Urothelium cell line (cell line): ENCODE measurements around the gene CAPN1.

ENCODE experiments used
- DNase-seq: peaks from one replicate; pipeline ENCODE4 v3.0.0; 2011; ENCODE audit warnings: low spot score, mixed read lengths
- FAIRE-seq: peaks from 2 replicates; lab custom pipeline; 2011; peaks lifted over from hg19 to GRCh38; lab: Jason Lieb, UNC

The CAPN1 gene

DNA sequence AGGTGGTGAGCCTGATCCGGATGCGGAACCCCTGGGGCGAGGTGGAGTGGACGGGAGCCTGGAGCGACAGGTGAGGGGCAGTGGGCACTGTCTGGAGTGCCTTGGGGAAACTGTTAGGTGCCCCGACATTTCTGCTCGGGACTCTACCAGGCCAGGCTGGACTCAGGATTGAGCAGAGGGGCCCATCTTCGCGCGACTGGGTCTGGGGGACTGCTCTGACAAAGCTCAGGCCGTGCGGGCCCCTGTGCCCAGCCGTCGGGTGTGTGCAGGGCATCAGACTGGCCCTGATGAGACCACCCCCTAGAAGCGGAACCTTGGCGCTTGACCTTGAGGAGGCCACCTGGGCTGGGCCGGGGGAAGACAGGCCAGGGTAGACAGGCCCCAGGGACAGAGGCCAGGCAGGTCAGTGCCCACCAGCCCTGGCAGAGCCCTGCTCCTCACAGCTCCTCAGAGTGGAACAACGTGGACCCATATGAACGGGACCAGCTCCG is 6.3 kb downstream of the CAPN1 start:
- FAIRE-seq: no peak

DNA sequence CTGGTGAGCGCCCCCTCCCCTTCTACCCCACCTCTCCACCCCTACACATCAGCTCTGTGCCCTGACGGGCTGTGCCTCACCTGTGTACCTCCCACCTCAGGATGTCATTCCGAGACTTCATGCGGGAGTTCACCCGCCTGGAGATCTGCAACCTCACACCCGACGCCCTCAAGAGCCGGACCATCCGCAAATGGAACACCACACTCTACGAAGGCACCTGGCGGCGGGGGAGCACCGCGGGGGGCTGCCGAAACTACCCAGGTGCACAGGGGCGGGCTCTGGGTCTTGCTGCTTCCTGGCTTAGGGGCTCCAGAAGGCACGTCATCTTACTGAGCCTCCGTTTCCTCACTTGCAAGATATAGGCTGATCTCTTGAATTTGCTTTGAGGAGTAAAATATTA is 6.8 kb downstream of the CAPN1 start:
- no peak for FAIRE-seq
- no peak for DNase-seq

More for the DNA sequence above, 6.3 kb downstream of the CAPN1 start:
- no peak for DNase-seq

DNA sequence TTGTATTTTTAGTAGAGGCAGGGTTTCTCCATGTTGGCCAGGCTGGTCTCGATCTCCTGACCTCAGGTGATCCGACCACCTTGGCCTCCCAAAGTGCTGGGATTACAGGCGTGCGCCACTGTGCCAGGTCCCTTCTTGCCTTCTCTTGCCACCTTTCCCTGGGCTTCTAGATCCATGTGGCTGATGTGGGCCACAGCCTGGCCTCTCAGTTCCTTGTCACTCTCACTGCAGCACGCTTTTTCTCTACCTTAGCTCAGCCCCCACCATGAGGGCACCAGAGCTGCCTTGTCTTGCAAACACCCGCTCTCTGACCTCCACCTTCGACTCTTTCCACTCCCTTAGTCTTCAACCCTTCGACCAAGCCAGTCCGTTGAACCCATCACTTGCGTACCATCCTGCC is 7.5 kb downstream of the CAPN1 start:
- no peak for FAIRE-seq
- DNase-seq: no peak

DNA sequence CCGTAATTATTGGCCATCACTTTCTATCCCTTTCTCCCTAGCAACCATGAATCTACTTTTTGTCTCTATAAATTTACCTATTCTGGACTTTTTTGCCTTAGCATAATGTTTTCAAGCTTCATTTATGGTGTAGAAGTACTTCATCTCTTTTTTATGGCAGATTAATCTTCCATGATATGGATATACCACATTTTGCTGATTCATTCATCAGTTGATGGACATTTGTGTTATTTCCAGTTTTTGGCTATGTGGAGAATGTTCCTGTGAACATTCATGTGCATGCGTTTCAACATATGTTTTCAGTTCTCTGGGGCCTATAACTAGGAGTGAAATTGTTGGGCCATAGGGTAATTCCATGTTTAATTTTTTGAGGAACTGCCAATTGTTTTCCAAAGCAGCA is 12.8 kb downstream of the CAPN1 start:
- no peak for FAIRE-seq
- no peak for DNase-seq

DNA sequence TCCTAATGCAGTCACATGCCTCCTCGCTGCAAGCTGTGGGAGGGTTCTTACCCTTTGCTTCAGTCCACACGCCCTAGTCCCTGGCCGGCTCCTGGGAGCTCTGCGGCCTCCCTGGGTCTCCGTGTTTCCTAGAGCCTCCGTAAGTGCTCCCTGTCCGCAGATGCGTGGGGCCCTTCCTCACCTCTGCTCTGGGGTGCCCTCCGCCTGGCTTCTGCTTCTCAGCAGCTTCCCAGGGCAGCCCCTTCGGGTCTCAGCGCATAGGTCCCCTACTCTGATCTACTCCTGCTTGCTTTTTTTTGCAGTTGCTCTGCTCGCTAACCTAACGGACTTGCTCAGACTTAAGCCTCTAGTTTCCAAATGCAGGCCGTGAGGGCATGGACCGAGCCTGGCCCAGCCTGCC is 22.4 kb downstream of the CAPN1 start:
- no peak for DNase-seq

DNA sequence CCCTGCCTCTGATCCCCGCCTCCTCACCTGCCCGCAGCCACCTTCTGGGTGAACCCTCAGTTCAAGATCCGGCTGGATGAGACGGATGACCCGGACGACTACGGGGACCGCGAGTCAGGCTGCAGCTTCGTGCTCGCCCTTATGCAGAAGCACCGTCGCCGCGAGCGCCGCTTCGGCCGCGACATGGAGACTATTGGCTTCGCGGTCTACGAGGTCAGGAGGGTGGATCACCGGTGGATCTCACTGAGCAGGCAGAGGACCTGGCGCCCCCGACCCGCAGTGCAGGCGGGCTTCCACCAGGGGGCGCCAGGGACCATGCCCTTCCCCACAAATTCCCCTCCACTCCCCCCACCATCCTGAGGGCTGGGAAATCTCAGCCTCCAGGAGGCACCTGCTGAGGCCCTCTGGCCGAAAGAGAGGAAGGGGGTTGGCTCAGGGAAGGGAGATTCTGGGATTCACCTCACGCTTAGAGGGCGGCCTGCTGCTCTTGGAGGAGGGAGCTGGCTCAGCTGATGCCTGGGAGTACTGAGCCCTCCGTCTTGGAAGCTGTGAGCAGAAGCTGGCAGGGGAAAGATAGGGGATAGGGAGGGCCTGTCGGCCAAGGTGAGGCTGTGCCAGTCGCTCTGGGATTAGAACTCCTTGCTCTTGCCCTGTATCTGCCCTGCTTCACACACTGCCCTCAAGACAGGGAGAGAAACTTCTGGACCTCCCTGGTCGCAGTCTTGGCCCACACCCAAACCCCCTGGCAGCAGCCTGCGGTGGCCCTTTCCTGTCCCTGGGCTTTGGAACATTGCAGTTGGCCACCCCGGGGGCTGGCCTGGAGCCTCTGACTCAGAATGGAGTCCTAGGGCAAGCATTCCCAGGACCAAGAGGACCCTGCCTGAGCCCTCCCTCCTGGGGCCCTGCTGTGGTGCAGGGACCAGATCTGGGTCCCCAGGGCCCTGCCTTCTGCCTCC is 23.2 kb downstream of the CAPN1 start:
- DNase-seq (peak; percentile 82), FAIRE-seq (peak; percentile 48)

More for the DNA sequence above, 22.4 kb downstream of the CAPN1 start:
- no peak for FAIRE-seq

DNA sequence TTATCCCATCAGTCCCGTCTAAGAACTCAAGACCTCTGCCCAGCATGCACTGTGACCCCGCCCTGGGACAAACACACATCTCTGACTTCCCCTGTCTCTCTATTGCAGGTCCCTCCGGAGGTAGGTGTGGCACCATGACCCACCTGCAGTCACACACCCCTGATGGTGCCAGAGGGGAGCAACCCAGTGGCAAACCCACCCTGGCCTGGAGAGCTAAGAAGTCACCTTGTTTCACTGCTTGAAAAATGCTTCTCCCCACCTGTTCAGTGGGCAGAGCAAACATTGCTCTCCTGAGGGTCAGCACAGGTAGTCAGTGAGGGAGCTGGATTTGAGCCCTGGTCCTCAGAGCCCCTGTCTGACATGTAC is 23.9 kb downstream of the CAPN1 start:
- DNase-seq (no peak), FAIRE-seq (no peak)

DNA sequence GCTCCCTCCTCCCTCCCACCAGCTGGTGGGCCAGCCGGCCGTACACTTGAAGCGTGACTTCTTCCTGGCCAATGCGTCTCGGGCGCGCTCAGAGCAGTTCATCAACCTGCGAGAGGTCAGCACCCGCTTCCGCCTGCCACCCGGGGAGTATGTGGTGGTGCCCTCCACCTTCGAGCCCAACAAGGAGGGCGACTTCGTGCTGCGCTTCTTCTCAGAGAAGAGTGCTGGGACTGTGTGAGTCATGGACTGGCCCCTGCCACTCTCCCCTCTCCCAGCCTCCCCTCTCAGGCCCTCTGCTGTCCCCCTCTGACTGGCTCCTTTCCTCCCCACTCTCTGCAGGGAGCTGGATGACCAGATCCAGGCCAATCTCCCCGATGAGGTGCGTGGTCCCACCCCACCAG is 24.7 kb downstream of the CAPN1 start:
- DNase-seq (no peak), FAIRE-seq (no peak)

DNA sequence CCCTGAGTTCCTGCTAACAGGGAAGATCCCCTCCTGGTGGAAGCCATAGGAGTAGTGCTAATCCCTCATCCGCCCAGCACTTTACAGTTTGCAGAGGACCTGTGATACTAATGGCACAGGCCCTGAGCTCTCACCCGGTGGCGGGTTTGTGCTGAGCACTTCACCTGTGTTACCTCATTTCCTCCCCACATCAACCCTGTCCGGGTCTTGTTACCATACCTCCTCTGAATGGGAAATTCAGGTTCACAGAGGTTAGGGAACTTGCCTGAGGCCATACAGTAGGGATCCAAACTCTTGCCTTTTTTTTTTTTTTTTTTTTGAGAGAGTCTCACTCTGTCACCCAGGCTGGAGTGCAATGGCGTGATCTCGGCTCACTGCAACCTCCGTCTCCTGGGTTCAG is 25.2 kb downstream of the CAPN1 start:
- no peak for DNase-seq
- no peak for FAIRE-seq

DNA sequence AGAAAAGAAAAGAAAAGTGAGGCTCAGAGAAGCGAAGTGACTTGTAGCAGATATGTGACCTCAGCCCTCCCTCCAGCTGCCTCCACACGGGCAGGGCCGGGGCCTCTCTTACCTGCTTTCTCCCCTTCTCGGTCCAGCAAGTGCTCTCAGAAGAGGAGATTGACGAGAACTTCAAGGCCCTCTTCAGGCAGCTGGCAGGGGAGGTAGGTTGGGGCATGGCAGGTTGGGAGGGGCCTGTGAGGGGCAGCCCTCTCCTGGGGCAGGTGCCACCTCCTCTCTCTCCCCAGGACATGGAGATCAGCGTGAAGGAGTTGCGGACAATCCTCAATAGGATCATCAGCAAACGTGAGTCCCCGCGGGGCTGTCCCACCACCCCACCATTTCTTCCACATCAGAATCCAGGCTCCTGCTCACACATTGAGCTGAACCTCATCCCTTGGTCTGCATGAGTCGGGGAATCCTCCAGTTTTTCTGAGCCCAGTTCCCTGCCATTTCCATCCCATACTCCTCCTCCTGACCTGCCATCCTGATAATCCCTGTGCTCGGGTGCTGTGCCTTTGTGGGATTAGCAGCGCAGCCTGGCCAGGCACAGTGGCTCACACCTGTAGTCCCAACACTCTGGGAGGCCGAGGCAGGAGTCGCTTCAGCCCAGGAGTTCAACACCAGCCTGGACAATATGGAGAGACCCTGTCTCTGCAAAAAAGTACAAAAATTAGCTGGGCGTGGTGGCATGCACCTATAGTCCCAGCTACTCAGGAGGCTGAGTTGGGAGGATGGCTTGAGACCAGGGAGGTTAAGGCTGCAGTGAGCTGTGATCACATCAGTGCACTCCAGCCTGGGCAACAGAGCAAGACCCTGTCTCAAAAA is 26.4 kb downstream of the CAPN1 start:
- FAIRE-seq (no peak), DNase-seq (no peak)

DNA sequence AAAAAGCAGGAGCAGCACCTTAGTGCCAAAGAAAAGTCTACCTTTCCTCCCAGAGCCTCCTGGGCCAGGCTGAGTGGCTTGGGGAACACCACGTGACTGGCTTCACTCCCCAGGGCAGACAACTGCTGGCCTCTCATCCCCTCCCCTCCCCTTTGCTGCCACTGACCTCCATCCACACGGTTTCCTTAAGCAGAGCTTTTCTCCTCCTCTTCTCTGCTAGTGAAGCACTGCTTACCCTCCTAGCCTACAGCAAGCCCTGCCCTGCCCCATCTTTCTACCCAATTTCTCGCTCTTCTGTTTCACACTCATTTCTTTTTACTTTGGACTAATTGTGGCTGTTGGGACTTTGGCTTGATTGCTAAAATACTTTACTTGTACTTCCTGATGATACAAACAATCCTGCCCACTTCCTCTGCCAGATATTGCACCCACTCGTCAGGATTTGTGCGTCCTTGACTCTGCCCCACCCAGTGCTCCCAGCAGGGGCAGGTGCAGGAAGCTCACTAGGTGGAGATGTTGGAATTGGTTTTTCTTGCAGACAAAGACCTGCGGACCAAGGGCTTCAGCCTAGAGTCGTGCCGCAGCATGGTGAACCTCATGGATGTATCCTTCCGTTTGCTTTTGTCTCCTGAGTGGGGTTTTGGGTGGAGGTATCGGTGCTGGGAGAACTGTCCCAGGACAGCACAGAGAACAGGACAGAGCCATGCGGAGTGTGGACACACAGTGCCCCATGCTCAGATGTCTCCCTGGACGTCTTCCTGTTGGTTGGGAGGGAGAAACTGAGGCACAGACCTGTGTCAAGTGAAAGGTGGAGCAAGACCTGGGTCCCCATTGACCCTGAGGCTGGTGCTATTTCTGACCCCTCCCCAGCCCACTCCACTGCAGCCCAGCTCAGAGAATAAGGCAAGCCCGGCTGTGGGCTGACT is 27.3 kb downstream of the CAPN1 start:
- no peak for DNase-seq
- peak; percentile 30 for FAIRE-seq

DNA sequence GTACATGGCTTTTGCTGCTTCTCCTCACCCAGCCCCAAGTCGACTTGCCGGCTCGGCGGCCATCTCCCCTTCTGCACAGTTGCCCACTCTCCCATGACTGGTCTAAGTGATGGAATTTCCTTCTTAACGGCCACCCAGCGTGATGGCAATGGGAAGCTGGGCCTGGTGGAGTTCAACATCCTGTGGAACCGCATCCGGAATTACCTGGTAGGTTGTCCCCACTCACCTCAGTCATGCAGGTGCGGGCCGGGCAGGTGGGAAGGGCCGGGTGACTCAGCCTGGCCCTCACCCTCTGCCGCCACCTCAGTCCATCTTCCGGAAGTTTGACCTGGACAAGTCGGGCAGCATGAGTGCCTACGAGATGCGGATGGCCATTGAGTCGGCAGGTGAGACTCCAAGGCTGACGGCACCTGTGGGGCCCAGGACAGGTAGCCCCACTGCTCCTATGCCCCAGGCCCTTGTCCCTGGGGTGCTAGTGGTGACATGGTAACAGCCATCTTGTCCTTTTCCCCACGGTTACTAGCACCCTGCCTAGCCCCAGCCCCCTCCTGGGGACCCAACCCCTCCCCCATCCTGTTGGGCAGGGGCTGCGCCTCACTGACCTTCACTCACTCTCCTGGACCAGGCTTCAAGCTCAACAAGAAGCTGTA is 28.1 kb downstream of the CAPN1 start:
- DNase-seq: no peak
- no peak for FAIRE-seq

DNA sequence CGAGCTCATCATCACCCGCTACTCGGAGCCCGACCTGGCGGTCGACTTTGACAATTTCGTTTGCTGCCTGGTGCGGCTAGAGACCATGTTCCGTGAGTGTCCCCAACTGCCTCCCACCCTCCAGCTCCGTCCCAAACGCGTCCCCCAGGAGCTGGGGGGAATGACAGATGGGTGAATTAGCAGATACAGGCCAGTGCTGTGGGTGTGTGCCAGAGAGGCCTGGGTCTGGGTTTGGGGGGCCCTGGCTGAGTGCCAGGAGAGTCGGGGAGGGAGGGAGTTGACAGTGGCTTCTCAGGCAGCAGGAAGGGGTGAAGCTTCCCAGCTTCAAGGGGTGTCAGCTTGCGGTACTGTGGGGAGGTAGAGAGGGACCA is 28.6 kb downstream of the CAPN1 start:
- DNase-seq (no peak), FAIRE-seq (no peak)

DNA sequence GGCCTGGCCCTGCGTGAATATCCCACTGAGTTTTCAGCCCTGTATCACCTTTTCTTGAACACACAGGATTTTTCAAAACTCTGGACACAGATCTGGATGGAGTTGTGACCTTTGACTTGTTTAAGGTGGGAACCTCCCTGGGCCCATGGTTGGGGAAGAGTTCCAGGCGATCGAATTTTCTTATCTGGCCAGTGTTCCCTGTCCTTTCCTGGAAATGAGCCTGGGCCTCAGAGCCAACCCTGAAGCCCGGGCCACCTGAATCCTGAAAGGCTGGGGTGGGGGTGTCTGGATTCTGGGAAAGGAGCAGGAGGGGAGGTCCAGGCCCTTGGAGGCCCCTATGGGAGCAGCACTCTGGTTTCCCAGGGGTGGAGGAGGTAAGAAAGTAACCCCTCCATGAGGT is 29.0 kb downstream of the CAPN1 start:
- no peak for FAIRE-seq
- DNase-seq: no peak

DNA sequence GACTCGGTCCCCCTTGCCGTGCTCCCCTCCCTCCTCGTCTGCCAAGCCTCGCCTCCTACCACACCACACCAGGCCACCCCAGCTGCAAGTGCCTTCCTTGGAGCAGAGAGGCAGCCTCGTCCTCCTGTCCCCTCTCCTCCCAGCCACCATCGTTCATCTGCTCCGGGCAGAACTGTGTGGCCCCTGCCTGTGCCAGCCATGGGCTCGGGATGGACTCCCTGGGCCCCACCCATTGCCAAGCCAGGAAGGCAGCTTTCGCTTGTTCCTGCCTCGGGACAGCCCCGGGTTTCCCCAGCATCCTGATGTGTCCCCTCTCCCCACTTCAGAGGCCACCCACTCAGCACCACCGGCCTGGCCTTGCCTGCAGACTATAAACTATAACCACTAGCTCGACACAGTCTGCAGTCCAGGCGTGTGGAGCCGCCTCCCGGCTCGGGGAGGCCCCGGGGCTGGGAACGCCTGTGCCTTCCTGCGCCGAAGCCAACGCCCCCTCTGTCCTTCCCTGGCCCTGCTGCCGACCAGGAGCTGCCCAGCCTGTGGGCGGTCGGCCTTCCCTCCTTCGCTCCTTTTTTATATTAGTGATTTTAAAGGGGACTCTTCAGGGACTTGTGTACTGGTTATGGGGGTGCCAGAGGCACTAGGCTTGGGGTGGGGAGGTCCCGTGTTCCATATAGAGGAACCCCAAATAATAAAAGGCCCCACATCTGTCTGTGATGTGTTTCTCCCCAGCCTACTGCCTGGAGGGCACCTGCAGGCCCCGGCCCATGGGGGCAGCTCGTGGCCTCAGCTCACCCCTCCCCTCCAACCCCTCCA is 29.8 kb downstream of the CAPN1 start:
- no peak for FAIRE-seq
- DNase-seq: no peak

DNA sequence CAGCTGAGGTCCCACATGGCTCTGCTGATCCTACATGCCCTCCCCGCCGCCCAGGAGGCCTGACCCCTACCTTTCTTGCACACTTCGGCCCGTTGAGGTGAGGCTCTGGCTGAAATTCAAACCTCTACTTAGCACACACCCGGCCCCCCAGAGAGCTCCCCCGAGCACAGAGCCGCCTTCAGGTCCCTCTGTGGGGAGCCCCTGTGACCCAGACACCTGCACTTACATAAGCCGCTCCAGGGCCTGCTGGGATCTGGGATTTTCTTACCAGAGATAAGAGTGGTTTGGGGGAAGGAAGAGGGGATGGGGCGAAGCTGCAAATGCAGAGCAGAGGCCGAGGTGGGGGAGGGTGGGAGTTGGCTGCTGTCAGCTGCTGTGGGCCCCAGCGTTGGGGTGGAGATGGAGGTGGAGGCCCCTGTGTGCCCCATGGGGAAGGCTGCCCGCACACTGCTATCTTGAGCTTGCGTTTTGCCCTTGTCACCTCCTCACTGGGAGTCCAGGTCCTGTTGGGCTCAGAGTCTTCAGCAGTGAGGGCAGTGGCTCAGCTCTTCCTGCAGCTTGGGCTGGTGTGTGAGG is 30.6 kb downstream of the CAPN1 start:
- DNase-seq (peak; percentile 2), FAIRE-seq (no peak)

DNA sequence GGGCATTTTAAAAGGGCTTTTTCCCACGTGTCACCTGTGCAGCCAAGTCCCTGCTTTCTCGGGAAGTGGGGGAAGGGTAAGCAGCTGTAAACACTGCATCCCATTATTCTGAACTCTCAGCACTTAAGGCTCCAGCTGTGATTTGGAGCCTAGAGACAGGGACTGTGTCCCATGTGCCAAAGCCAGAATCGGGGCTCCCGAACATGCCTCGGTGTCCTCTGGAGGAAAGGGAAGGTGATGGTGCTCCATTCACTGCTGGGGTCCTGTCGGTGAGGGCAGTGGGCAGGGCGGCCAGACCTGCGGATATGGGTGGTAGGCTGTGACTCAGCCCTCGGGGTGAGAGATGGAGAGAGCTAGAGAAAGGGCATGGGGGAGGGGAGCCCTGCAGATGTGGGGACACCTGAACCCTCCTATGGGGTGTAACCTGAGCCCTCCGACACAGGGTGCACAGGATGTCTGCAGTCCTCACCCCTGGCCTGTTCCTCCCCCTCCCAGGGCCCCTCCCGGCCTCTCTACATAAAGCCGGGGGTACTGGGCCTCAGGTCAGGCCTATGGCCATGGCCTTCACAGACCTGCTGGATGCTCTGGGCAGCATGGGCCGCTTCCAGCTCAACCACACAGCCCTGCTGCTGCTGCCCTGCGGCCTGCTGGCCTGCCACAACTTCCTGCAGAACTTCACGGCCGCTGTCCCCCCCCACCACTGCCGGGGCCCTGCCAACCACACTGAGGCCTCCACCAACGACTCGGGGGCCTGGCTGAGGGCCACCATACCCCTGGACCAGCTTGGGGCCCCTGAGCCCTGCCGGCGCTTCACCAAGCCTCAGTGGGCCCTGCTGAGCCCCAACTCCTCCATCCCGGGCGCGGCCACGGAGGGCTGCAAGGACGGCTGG is 31.8 kb downstream of the CAPN1 start:
- no peak for FAIRE-seq
- DNase-seq: peak; percentile 5
